ENCODE measurements around the gene ZNF598. TPM values are rescaled to one million over a fixed set of nuclear protein-coding genes. Genes with fewer than 3 reads are reported as not detected.

The ZNF598 gene
- total RNA-seq, 2 donors from 2014 or later: 45.4 to 64.3 TPM

- H3K4me1 ChIP-seq: peaks cover 23% of the 10 kb centered on the region
- intact Hi-C loops (cut with DNase I): no loop called here
- TF ChIP-seq CTCF (IDR thresholded peaks at IDR 0.05): peak; percentile 31
These were observed 25.9 kb downstream of the ZNF598 start, which contains the start of gene GFER for GRCh38 chr16:1983544-1984346. Gene GFER (plus strand): TSS chr16:1984193. CDS start chr16:1984219, 26 bp downstream.

GRCh38 chr16:1982991-1983543, 26.6 kb downstream of the ZNF598 start:
- Histone ChIP-seq H3K36me3 (peaks cover 8% of the 10 kb centered on the region), H3K4me1 (peaks cover 23% of the 10 kb centered on the region), H3K9me3 (no peaks in the 10 kb centered on the region), H3K27me3 (peaks cover 8% of the 10 kb centered on the region), H3K27ac (peak overlapping the region; percentile 93), H3K9ac (ENCODE audit: low read depth in 2 of 2, low read length in 2 of 2) (peak overlapping the region; percentile 70 to 71), H3K4me3 (peak overlapping the region; percentile 87)
- DNase-seq: no peak
- no peak for TF ChIP-seq CTCF (IDR thresholded peaks at IDR 0.05)
- intact Hi-C loops (cut with DNase I): no loop called here

More at GRCh38 chr16:1983544-1984346, 25.9 kb downstream of the ZNF598 start, which contains the start of gene GFER:
- Histone ChIP-seq H3K9ac (ENCODE audit: low read depth in 2 of 2, low read length in 2 of 2) (peak within 1 kb of the TSS; percentile 70 to 71), H3K4me3 (peak within 1 kb of the TSS; percentile 87), H3K27me3 (peaks cover 10% of the 10 kb centered on the region), H3K36me3 (peaks cover 5% of the 10 kb centered on the region), H3K9me3 (no peaks in the 10 kb centered on the region), H3K27ac (peak within 1 kb of the TSS; percentile 93)
- DNase-seq: peak; percentile 92

GRCh38 chr16:1982013-1982433, 27.6 kb downstream of the ZNF598 start:
- TF ChIP-seq CTCF (IDR thresholded peaks at IDR 0.05): no peak
- H3K27me3 ChIP-seq: peaks cover 8% of the 10 kb centered on the region
- peak overlapping the region in 1 of 2 donors; percentile 71 for H3K9ac ChIP-seq (ENCODE audit: low read depth in 2 of 2, low read length in 2 of 2)
- peak overlapping the region; percentile 93 for H3K27ac ChIP-seq
- no peaks in the 10 kb centered on the region for H3K9me3 ChIP-seq
- peaks cover 14% of the 10 kb centered on the region for H3K36me3 ChIP-seq
- intact Hi-C loops (cut with DNase I): no loop called here
- peak; percentile 83 for DNase-seq
- no peak overlapping the region for H3K4me3 ChIP-seq
- H3K4me1 ChIP-seq: peaks cover 23% of the 10 kb centered on the region

- intact Hi-C loops (cut with DNase I): no loop called here
- H3K36me3 ChIP-seq: peaks cover 13% of the 10 kb centered on the region
- no peaks in the 10 kb centered on the region for H3K9me3 ChIP-seq
- H3K9ac ChIP-seq (ENCODE audit: low read depth in 2 of 2, low read length in 2 of 2): peak within 1 kb of the TSS; percentile 71 to 81
- H3K27me3 ChIP-seq: peaks cover 8% of the 10 kb centered on the region
- peak within 1 kb of the TSS; percentile 39 for H3K4me3 ChIP-seq
- TF ChIP-seq CTCF (IDR thresholded peaks at IDR 0.05): no peak
- peak within 1 kb of the TSS; percentile 93 for H3K27ac ChIP-seq
- peak; percentile 85 for DNase-seq
- H3K4me1 ChIP-seq: peaks cover 23% of the 10 kb centered on the region
These were observed 28.2 kb downstream of the ZNF598 start, which contains the start of gene NOXO1 for GRCh38 chr16:1981398-1981836. Gene NOXO1 (minus strand): TSS chr16:1981469. CDS start chr16:1981179, 290 bp downstream.

GRCh38 chr16:1980770-1981087, 28.9 kb downstream of the ZNF598 start:
- H3K27ac ChIP-seq: peak overlapping the region; percentile 93
- no peak for TF ChIP-seq CTCF (IDR thresholded peaks at IDR 0.05)
- H3K4me1 ChIP-seq: peaks cover 20% of the 10 kb centered on the region
- H3K9ac ChIP-seq (ENCODE audit: low read depth in 2 of 2, low read length in 2 of 2): peak overlapping the region; percentile 71 to 81
- peaks cover 9% of the 10 kb centered on the region for H3K36me3 ChIP-seq
- intact Hi-C loops (cut with DNase I): no loop called here
- peaks cover 8% of the 10 kb centered on the region for H3K27me3 ChIP-seq
- DNase-seq: no peak
- H3K9me3 ChIP-seq: no peaks in the 10 kb centered on the region
- peak overlapping the region; percentile 39 for H3K4me3 ChIP-seq
